ENCODE results near the gene PPP2R1A. TPM values are rescaled to one million over a fixed set of nuclear protein-coding genes. Genes with fewer than 3 reads are reported as not detected.
A peak's percentile ranks its signal among the peaks of the same experiment; 100 is the strongest.

PPP2R1A gene
- total RNA-seq: 148 and 271 TPM in 2 replicates

DNA sequence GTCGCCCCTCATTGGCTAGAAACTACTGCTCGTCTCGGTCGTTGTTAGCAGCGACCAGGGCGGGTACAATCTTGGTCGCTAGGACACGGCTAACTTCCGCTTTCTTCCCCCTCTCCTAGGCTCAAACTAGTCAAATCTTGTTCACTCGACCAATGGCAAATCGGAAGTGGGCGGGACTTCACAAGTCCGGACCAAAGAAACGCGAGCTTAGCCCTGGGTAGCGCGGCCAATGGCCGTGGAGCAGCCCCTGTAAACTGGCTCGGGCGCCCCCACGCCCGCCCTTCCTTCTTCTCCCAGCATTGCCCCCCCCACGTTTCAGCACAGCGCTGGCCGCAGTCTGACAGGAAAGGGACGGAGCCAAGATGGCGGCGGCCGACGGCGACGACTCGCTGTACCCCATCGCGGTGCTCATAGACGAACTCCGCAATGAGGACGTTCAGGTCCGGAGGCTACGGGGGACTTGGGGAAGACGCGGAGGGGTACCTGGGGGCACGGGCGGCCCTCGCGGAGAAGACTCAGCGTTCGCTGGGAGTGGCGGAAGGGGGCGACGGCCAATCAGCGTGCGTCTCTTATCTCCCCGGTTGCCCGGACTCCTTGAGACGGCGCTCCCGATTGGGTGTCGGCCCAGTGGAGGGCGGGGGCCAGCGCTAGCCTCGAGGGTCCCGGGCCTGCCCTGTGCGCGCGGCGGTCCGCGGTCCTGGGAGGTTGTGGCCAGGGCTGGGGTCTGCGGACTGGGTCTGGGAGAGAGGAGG is at the start of gene PPP2R1A:
Gene PPP2R1A, plus strand, starts transcription at position 318 of the 752 bp plus-strand sequence. Its CDS starts 45 bp downstream, at position 363.

DNA sequence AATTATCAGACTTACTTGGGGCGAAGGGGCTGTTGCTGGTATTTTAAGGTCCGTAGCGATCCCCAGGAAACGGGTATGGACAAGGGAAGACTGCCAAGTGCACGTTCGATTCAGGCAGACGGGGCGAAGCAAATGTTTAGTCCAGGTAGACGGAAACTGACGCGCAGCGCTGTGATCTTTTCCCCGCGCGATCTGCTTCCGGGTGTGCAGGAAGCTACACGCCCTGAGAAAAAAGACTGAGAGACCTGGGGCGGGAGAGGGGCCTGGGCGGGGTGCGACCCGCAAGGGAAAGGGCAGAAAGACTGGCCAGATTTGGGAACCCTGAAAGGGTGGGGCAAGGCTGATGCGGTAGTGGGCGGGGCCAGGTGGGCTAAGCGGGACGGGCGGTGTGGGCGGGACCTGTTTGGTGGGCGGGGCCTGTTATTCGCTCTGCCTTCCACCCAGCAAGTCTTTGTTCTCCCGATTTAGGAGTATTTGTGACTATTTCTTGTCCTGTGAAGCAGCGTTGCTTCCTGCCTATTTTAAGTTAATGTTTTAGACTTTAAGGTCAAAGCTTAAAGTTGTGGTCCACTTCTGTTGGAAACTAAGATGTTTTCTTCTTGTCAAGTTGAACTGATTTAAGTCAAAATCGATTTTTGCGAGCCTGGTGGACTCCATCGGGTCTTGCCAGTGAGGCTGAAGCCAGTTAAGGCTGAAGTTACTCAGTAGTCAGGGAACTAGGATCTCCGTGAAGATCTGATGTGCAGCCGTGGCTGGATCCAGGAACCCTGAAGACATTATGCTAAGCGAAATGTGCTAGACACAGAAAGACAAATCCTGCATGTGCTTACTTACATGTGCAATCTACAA is 18.3 kb upstream of the PPP2R1A start, which contains the start of gene ZNF836:
Gene ZNF836, minus strand, starts transcription at position 301 of the 849 bp plus-strand sequence. CDS start 3,549 bp downstream, outside the sequence.

DNA sequence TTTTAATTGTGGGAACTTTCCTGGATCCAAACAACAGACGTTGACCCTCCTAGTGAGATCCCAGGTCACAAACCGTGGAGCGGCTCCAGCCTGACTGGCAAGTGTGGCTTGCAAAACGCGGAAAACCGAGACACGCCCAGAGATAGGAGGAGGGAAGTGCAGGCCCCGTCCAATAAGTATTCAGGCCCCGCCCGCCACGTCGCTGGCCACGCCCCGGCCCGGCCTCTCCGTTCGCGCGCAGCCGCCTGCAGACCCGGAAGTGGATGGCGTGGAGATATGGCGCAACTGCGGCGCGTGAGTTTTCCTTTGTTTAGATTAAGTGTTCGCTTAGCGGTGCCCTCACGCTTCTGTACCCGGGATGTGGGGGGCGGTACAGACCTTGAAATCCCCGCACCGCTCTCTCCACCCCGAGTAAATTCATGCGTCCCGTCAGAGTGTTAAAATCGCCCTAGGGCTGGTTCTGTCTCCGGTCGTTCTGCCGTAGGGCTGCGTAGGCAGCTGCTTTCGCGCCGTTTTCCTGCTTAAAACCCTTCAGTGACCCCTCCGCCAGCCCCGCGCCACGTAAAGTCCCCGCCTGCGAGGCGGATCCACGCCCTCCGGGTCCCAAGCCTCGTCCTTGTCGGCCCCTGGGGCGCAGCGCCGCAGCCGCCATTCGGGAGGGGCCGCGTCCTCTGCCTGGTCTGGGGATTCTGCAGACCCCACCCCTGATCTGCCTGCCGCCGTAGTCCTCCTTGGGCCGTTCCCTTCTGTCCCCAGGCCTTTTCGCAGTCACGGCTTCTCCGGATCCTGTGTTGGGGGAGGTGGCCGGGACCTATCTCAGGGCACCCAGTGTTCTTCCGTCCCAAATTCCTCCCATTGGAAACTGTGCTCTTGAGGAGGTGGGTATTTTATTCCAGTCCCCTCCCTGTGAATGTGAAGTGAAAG is 79.7 kb downstream of the PPP2R1A start, which contains the start of gene ZNF766:
Gene ZNF766, plus strand, starts transcription at position 250 of the 924 bp plus-strand sequence. Its CDS starts 27 bp downstream, at position 277.

Small RNA genes lying within 50 kb of the gene (small RNA-seq; reads per million reads assigned to genes)
- gene MIR6801 (ENCODE audit: low replicate concordance) (0.23 reads per million), gene RF00019 (ENCODE audit: low replicate concordance) (not detected), gene RPL37P23 (ENCODE audit: low replicate concordance) (2.4 reads per million, percentile 74 among the genes with 10 or more reads in this experiment)

Other genes starting within 250 kb of the PPP2R1A start
- gene ZNF350, start 203.2 kb upstream of the PPP2R1A start, total RNA-seq: 7.3 and 10.9 TPM in 2 replicates
- gene ZNF615, start 181.8 kb upstream of the PPP2R1A start, total RNA-seq: 7.7 and 12.7 TPM in 2 replicates
- gene ZNF614, start 161.7 kb upstream of the PPP2R1A start, total RNA-seq: 10.9 and 12.0 TPM in 2 replicates
- 7.9 and 8.5 TPM in 2 replicates for gene ZNF432, start 141.2 kb upstream of the PPP2R1A start, total RNA-seq
- gene ZNF841, start 94.3 kb upstream of the PPP2R1A start, total RNA-seq: 25.2 and 39.6 TPM in 2 replicates
- gene ZNF616, start 50.1 kb upstream of the PPP2R1A start, total RNA-seq: 7.3 and 8.5 TPM in 2 replicates
- 3.3 and 4.7 TPM in 2 replicates for gene ZNF836, start 18.4 kb upstream of the PPP2R1A start, total RNA-seq
- gene ZNF766, start 79.5 kb downstream of the PPP2R1A start, total RNA-seq: 3.5 and 7.6 TPM in 2 replicates
- gene ZNF480, start 107.1 kb downstream of the PPP2R1A start, total RNA-seq: 5.0 and 7.9 TPM in 2 replicates
- 1.1 and 2.0 TPM in 2 replicates for gene ZNF610, start 146.2 kb downstream of the PPP2R1A start, total RNA-seq
- gene ZNF880, start 179.9 kb downstream of the PPP2R1A start, total RNA-seq: 18.2 and 24.6 TPM in 2 replicates
- 14.3 and 29.3 TPM in 2 replicates for gene ZNF528, start 207.8 kb downstream of the PPP2R1A start, total RNA-seq
- gene ZNF534, start 239.1 kb downstream of the PPP2R1A start, total RNA-seq: 0.44 and 0.57 TPM in 2 replicates